Measurements from ENCODE around the gene RNF181. TPM values are rescaled to one million over a fixed set of nuclear protein-coding genes. Genes with fewer than 3 reads are reported as not detected.

RNF181 gene
- total RNA-seq, 1 experiment from 2014 or later: 96.7 TPM

GRCh38 chr2:85579266-85579935 lies 16.1 kb upstream of the RNF181 start:
- Histone ChIP-seq H3K4me2 (peak overlapping the region; percentile 94), H4K20me1 (ENCODE audit: insufficient read depth) (no peaks in the 10 kb centered on the region), H3K9me2 (ENCODE audit: insufficient read depth) (no peaks in the 10 kb centered on the region), H3K36me3 (ENCODE audit: low read depth) (0 out of 2 replicates have a peak, but pooled peaks cover 7% of the 10 kb centered on the region), H3K27me3 (ENCODE audit: insufficient read depth, low read depth) (no peaks in the 10 kb centered on the region), H3K27ac (no peak overlapping the region), H3K9me3 (ENCODE audit: insufficient read depth, low read depth) (no peaks in the 10 kb centered on the region), H3K79me2 (ENCODE audit: low read depth) (peaks cover 26% of the 10 kb centered on the region), H2AFZ (no peak overlapping the region), H3F3A (ENCODE audit: insufficient read depth, low read depth) (peaks cover 25% of the 10 kb centered on the region), H3K4me3 (no peak overlapping the region), H3K4me1 (replicated peaks; ENCODE audit: insufficient read depth) (peaks cover 23% of the 10 kb centered on the region)
- no peak for DNase-seq
- no TSS peak for BruUV-seq (replicated peaks)
- CTCF ChIA-PET: no interaction called here
- TF ChIP-seq EZH2 (IDR thresholded peaks at IDR 0.05; ENCODE audit: low read depth) (no peak), CTCF (conservative IDR thresholded peaks at IDR 0.05) (no peak)
- intact Hi-C loops (cut with micrococcal nuclease; ENCODE audit: unreplicated experiment): no loop called here
- POLR2A ChIA-PET (ENCODE audit: unreplicated experiment): no interaction called here

- DNase-seq: no peak
- TF ChIP-seq EZH2 (IDR thresholded peaks at IDR 0.05; ENCODE audit: low read depth): no peak
- no peak for TF ChIP-seq CTCF (conservative IDR thresholded peaks at IDR 0.05)
- Histone ChIP-seq H3K4me2 (no peak overlapping the region), H2AFZ (no peak overlapping the region), H3F3A (ENCODE audit: insufficient read depth, low read depth) (peaks cover 30% of the 10 kb centered on the region), H3K36me3 (ENCODE audit: low read depth) (0 out of 2 replicates have a peak, but pooled peaks cover 7% of the 10 kb centered on the region), H3K27ac (no peak overlapping the region), H3K9me2 (ENCODE audit: insufficient read depth) (no peaks in the 10 kb centered on the region), H3K4me3 (no peak overlapping the region), H3K9me3 (ENCODE audit: insufficient read depth, low read depth) (no peaks in the 10 kb centered on the region), H4K20me1 (ENCODE audit: insufficient read depth) (no peaks in the 10 kb centered on the region), H3K27me3 (ENCODE audit: insufficient read depth, low read depth) (no peaks in the 10 kb centered on the region), H3K79me2 (ENCODE audit: low read depth) (peaks cover 26% of the 10 kb centered on the region), H3K4me1 (replicated peaks; ENCODE audit: insufficient read depth) (peaks cover 30% of the 10 kb centered on the region)
- CTCF ChIA-PET: no interaction called here
- BruUV-seq (replicated peaks): no TSS peak
- intact Hi-C loops (cut with micrococcal nuclease; ENCODE audit: unreplicated experiment): no loop called here
- POLR2A ChIA-PET (ENCODE audit: unreplicated experiment): no interaction called here
These were observed 15.3 kb upstream of the RNF181 start for GRCh38 chr2:85580206-85580605.

GRCh38 chr2:85582492-85582891 lies 13.1 kb upstream of the RNF181 start:
- POLR2A ChIA-PET (ENCODE audit: unreplicated experiment): no interaction called here
- no TSS peak for BruUV-seq (replicated peaks)
- 0 out of 2 replicates have a peak, but pooled peaks cover 7% of the 10 kb centered on the region for H3K36me3 ChIP-seq (ENCODE audit: low read depth)
- no peak for TF ChIP-seq EZH2 (IDR thresholded peaks at IDR 0.05; ENCODE audit: low read depth)
- TF ChIP-seq CTCF (conservative IDR thresholded peaks at IDR 0.05): no peak
- H3K27me3 ChIP-seq (ENCODE audit: insufficient read depth, low read depth): no peaks in the 10 kb centered on the region
- no peak for DNase-seq
- H3K79me2 ChIP-seq (ENCODE audit: low read depth): peaks cover 26% of the 10 kb centered on the region
- H4K20me1 ChIP-seq (ENCODE audit: insufficient read depth): no peaks in the 10 kb centered on the region
- H3K4me2 ChIP-seq: no peak overlapping the region
- H3K27ac ChIP-seq: no peak overlapping the region
- CTCF ChIA-PET: no interaction called here
- no peaks in the 10 kb centered on the region for H3K9me2 ChIP-seq (ENCODE audit: insufficient read depth)
- no peaks in the 10 kb centered on the region for H3K9me3 ChIP-seq (ENCODE audit: insufficient read depth, low read depth)
- H3K4me1 ChIP-seq (replicated peaks; ENCODE audit: insufficient read depth): peaks cover 36% of the 10 kb centered on the region
- intact Hi-C loops (cut with micrococcal nuclease; ENCODE audit: unreplicated experiment): no loop called here
- no peak overlapping the region for H3K4me3 ChIP-seq
- H2AFZ ChIP-seq: no peak overlapping the region
- H3F3A ChIP-seq (ENCODE audit: insufficient read depth, low read depth): peaks cover 36% of the 10 kb centered on the region
